GM13976 (cell line): Measurements from ENCODE around the gene SHISA9.

ENCODE experiments used
- DNase-seq: peaks from one replicate; pipeline ENCODE4 v3.0.0; 2012; ENCODE audit warnings: low spot score
- CTCF ChIP-seq: IDR thresholded peaks from 2 replicates; pipeline ENCODE4 v1.5.1; 2012; ENCODE audit warnings: borderline replicate concordance, mild to moderate bottlenecking; ENCODE audit not compliant: insufficient read depth; ENCODE audit errors: extremely low read depth, missing control alignments, control extremely low read depth
- in situ Hi-C: fragments of 300-500 bp; cut with MboI; formaldehyde crosslinking; loops from one replicate; pipeline ENCODE4 v1.12.0; 2022; ENCODE audit warnings: low sequenced_read_pairs, mixed read lengths, inconsistent platforms; ENCODE audit not compliant: unreplicated experiment

Gene SHISA9

GRCh38 chr16:13205352-13205751 lies 304.0 kb downstream of the SHISA9 start:
- TF ChIP-seq CTCF = no peak
- in situ Hi-C loops = no loop called here
- DNase-seq = no peak

- TF ChIP-seq CTCF = no peak
- in situ Hi-C loops = no loop called here
- DNase-seq = no peak
Measured at GRCh38 chr16:13206606-13207005, 305.2 kb downstream of the SHISA9 start.

GRCh38 chr16:13207151-13207550 lies 305.8 kb downstream of the SHISA9 start:
- in situ Hi-C loops = no loop called here
- DNase-seq = no peak
- TF ChIP-seq CTCF = no peak

- TF ChIP-seq CTCF = no peak
- in situ Hi-C loops = no loop called here
- no peak for DNase-seq
Measured at GRCh38 chr16:13223666-13224065, 322.3 kb downstream of the SHISA9 start.

GRCh38 chr16:13229039-13229438 lies 327.6 kb downstream of the SHISA9 start:
- no peak for TF ChIP-seq CTCF
- in situ Hi-C loops = no loop called here
- DNase-seq = no peak

GRCh38 chr16:13231365-13231764 lies 330.0 kb downstream of the SHISA9 start:
- in situ Hi-C loops = no loop called here
- TF ChIP-seq CTCF = no peak
- no peak for DNase-seq

- no peak for TF ChIP-seq CTCF
- no peak for DNase-seq
- in situ Hi-C loops = no loop called here
Measured at GRCh38 chr16:13234999-13235398, 333.6 kb downstream of the SHISA9 start.
